Prostate gland (tissue), 2 donors: ENCODE results near the gene LUM. TPM values are rescaled to one million over a fixed set of nuclear protein-coding genes. Genes with fewer than 3 reads are reported as not detected.

Experiments used
- DNase-seq: peaks from one replicate; pipeline ENCODE4 v3.0.0-alpha.2; 2019; ENCODE audit warnings: low spot score
- H3K27ac ChIP-seq, 2 donors: fragments of 200-600 bp; sonication (generic); 2 replicates each; pipeline ENCODE4 v1.5.1; 2017 to 2019
- H3K27me3 ChIP-seq: fragments of 200-600 bp; sonication (generic); replicated peaks from 2 replicates; pipeline ENCODE4 v1.5.1; 2019; ENCODE audit not compliant: insufficient read depth
- H3K36me3 ChIP-seq, 2 donors: fragments of 200-600 bp; sonication (generic); 1 replicate in 1 of 2; 2 replicates in 1 of 2; pipeline versions ENCODE4 v1.5.1 to v1.8.1; 2017 to 2019
- H3K4me1 ChIP-seq: fragments of 200-600 bp; sonication (generic); replicated peaks from 2 replicates; pipeline ENCODE4 v1.5.1; 2019
- H3K4me3 ChIP-seq, 2 donors: fragments of 200-600 bp; sonication (generic); 2 replicates each; pipeline ENCODE4 v1.5.1; 2017 to 2019
- H3K9me3 ChIP-seq: fragments of 200-600 bp; sonication (generic); 2 replicates; pipeline ENCODE4 v1.5.1; 2017
- POLR2A ChIP-seq: fragments of 450-650 bp; IDR thresholded peaks from one replicate; pipeline ENCODE4 v1.6.1; 2016; ENCODE audit warnings: antibody characterized with exemption, mild to moderate bottlenecking
- POLR2AphosphoS5 ChIP-seq: sonication (generic); formaldehyde crosslinking; IDR thresholded peaks from one replicate; pipeline ENCODE4 v1.6.1; 2017; ENCODE audit warnings: antibody characterized with exemption
- WGBS: methylation state at CpG from one replicate; pipeline ENCODE4 v1.1.5; 2018; 5-methylcytosine and 5-hydroxymethylcytosine counted together
- intact Hi-C: fragments of 100-400 bp; cut with DNase I; formaldehyde crosslinking; loops from one replicate; pipeline ENCODE4 v1.14.2; 2022
- total RNA-seq, 2 donors: library from RNA; depleted of rRNA; stranded (reverse); fragments of >200 nt; gene quantifications; one replicate each; pipeline ENCODE4 v1.1.0, GENCODE V29; 2016
- TF ChIP-seq, protein P1 (sequence below), 4 experiments: fragments of 200-600 bp in 2 of 4; fragments of 450-650 bp in 2 of 4; sonication (generic) in 2 of 4; IDR thresholded peaks; 1 replicate in 3 of 4; 2 replicates in 1 of 4; pipeline ENCODE4 v1.5.1; 2016 to 2019; ENCODE audit warnings: antibody characterized with exemption in 4 of 4, mild to moderate bottlenecking in 2 of 4, moderate library complexity in 2 of 4

The LUM gene
- total RNA-seq, 2 donors from 2014 or later: 34.3 to 56.1 TPM

DNA sequence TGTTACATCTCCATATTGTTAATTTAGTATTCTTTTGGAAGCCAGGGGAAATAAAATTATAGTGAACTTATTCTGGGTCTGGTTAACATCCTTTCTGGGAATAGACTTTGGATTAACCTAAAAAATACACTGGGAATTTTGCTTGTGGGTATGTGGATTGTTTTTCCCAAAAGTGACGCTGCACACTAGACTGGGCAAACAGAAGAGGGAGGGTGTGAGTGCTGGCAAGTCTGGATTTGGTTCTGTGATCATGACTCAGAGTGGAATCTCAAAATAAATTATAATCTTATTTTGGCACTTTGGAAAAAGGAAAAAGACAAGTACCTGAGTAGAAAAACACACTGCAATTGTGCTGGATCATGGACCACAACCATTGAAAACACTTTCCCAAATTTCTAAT is 15.2 kb upstream of the LUM start:
- 29% methylated on average over 1 of the region's 1 CpG for WGBS
- Histone ChIP-seq H3K4me3 (no peak overlapping the region), H3K27me3 (no peaks in the 10 kb centered on the region), H3K9me3 (no peaks in the 10 kb centered on the region), H3K4me1 (no peaks in the 10 kb centered on the region), H3K27ac (no peak overlapping the region), H3K36me3 (no peaks in the 10 kb centered on the region)
- no peak for DNase-seq
- no peak for TF ChIP-seq POLR2AphosphoS5
- TF ChIP-seq, protein P1, sequence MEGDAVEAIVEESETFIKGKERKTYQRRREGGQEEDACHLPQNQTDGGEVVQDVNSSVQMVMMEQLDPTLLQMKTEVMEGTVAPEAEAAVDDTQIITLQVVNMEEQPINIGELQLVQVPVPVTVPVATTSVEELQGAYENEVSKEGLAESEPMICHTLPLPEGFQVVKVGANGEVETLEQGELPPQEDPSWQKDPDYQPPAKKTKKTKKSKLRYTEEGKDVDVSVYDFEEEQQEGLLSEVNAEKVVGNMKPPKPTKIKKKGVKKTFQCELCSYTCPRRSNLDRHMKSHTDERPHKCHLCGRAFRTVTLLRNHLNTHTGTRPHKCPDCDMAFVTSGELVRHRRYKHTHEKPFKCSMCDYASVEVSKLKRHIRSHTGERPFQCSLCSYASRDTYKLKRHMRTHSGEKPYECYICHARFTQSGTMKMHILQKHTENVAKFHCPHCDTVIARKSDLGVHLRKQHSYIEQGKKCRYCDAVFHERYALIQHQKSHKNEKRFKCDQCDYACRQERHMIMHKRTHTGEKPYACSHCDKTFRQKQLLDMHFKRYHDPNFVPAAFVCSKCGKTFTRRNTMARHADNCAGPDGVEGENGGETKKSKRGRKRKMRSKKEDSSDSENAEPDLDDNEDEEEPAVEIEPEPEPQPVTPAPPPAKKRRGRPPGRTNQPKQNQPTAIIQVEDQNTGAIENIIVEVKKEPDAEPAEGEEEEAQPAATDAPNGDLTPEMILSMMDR (IDR thresholded peaks at IDR 0.05): no peak
- TF ChIP-seq POLR2A: no peak
- intact Hi-C loops: no loop called here

DNA sequence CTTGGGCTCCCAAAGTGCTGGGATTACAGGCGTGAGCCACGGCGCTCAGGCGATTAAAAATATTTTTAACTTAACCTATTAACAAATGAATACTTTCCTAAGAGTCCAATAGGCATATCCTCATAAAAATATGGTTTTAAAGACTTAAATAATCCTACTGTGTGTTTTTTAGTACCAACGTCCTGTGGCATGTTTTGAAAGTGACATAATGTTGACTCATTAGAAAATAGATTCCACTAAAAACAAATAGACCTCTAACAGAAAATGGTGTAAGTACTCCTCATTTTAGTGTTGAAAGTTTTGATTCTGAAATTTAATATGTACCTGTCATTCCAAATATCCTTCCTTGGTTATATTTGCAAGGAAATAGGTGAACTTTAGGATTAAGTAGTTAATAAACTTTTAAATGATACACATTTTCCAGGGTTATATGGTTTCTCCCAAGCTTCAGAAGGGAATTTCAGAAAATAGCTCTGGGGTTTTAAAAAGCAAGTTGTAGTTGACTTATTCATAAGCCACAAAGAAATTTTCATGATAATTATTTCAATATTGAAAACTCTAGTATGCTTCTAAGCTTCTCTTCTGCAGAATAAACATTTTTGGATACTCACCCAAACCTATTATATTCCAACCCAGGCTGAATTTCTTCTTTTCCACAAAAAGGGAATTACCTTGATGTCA is 12.1 kb upstream of the LUM start:
- no peaks in the 10 kb centered on the region for H3K9me3 ChIP-seq
- no peaks in the 10 kb centered on the region for H3K27me3 ChIP-seq
- no peak for TF ChIP-seq POLR2A
- TF ChIP-seq POLR2AphosphoS5: no peak
- TF ChIP-seq, protein P1 (IDR thresholded peaks at IDR 0.05): no peak
- H3K4me1 ChIP-seq: no peaks in the 10 kb centered on the region
- intact Hi-C loops: no loop called here
- H3K4me3 ChIP-seq: no peak overlapping the region
- H3K36me3 ChIP-seq: no peaks in the 10 kb centered on the region
- DNase-seq: no peak
- H3K27ac ChIP-seq: no peak overlapping the region
- WGBS: 89% methylated on average over 5 of the region's 5 CpGs

- intact Hi-C loops: no loop called here
- H3K27me3 ChIP-seq: no peaks in the 10 kb centered on the region
- H3K36me3 ChIP-seq: no peaks in the 10 kb centered on the region
- TF ChIP-seq, protein P1 (IDR thresholded peaks at IDR 0.05): no peak
- TF ChIP-seq POLR2AphosphoS5: no peak
- no peak for DNase-seq
- H3K27ac ChIP-seq: no peak overlapping the region
- no peaks in the 10 kb centered on the region for H3K9me3 ChIP-seq
- H3K4me1 ChIP-seq: no peaks in the 10 kb centered on the region
- no peak overlapping the region for H3K4me3 ChIP-seq
These were observed 9.5 kb upstream of the LUM start for GRCh38 chr12:91120781-91121180.

- Histone ChIP-seq H3K4me1 (no peaks in the 10 kb centered on the region), H3K9me3 (no peaks in the 10 kb centered on the region), H3K27ac (no peak overlapping the region), H3K27me3 (no peaks in the 10 kb centered on the region), H3K4me3 (no peak overlapping the region), H3K36me3 (no peaks in the 10 kb centered on the region)
- no peak for DNase-seq
- TF ChIP-seq, protein P1 (IDR thresholded peaks at IDR 0.05): no peak
- no peak for TF ChIP-seq POLR2AphosphoS5
- TF ChIP-seq POLR2A: no peak
- intact Hi-C loops: no loop called here
- WGBS: 71% methylated on average over 1 of the region's 1 CpG
These were observed 7.8 kb upstream of the LUM start for GRCh38 chr12:91119089-91119488.

GRCh38 chr12:91113621-91114020 is 2.3 kb upstream of the LUM start:
- no peaks in the 10 kb centered on the region for H3K36me3 ChIP-seq
- H3K4me3 ChIP-seq: no peak overlapping the region
- DNase-seq: no peak
- TF ChIP-seq, protein P1 (IDR thresholded peaks at IDR 0.05): no peak
- TF ChIP-seq POLR2AphosphoS5 (no peak), POLR2A (no peak)
- H3K4me1 ChIP-seq: no peaks in the 10 kb centered on the region
- WGBS: 91% methylated on average over 6 of the region's 6 CpGs
- no peaks in the 10 kb centered on the region for H3K9me3 ChIP-seq
- intact Hi-C loops: no loop called here
- H3K27ac ChIP-seq: no peak overlapping the region
- no peaks in the 10 kb centered on the region for H3K27me3 ChIP-seq
